ENCODE data around the gene QSOX1.

Gene QSOX1, protein sequence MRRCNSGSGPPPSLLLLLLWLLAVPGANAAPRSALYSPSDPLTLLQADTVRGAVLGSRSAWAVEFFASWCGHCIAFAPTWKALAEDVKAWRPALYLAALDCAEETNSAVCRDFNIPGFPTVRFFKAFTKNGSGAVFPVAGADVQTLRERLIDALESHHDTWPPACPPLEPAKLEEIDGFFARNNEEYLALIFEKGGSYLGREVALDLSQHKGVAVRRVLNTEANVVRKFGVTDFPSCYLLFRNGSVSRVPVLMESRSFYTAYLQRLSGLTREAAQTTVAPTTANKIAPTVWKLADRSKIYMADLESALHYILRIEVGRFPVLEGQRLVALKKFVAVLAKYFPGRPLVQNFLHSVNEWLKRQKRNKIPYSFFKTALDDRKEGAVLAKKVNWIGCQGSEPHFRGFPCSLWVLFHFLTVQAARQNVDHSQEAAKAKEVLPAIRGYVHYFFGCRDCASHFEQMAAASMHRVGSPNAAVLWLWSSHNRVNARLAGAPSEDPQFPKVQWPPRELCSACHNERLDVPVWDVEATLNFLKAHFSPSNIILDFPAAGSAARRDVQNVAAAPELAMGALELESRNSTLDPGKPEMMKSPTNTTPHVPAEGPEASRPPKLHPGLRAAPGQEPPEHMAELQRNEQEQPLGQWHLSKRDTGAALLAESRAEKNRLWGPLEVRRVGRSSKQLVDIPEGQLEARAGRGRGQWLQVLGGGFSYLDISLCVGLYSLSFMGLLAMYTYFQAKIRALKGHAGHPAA

DNA sequence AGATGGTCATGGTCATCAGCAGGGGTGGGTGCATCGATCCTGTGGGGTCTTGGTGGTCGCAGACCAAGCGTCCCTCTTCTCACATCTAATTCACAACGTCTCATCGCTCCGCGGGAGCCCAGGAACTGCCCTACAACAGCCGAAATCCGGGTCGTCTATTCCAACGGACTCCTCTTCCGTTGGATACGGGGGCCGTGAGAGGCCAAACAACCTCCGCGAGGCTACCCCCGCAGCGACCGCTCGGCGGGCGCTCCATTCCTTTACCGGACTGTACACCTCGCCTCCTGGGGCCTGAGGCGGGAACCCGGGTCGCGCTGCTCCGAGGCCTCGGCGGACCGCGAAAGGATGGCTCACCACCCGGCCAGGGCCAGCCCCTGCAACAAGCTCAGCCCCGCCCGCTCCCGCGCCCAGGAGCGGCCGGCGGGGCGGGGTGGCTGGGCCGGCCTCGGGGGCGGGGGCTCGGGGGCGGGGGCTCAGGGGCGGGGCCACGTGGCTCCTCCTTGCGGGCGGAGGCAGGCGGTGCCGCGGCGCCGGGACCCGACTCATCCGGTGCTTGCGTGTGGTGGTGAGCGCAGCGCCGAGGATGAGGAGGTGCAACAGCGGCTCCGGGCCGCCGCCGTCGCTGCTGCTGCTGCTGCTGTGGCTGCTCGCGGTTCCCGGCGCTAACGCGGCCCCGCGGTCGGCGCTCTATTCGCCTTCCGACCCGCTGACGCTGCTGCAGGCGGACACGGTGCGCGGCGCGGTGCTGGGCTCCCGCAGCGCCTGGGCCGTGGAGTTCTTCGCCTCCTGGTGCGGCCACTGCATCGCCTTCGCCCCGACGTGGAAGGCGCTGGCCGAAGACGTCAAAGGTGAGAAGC, at the start of gene QSOX1:
Gene QSOX1 (plus strand): TSS at position 545 of the 857 bp plus-strand sequence. CDS start 39 bp downstream, at position 584.
- H3K4me1 ChIP-seq (ENCODE audit: control insufficient read depth, insufficient read depth, low read length): peaks cover 3% of the 10 kb centered on the region
- peak within 1 kb of the TSS; percentile 89 for H3K9ac ChIP-seq (ENCODE audit: low read length)
- no peaks in the 10 kb centered on the region for H3K27me3 ChIP-seq (ENCODE audit: control insufficient read depth, insufficient read depth, low read length)
- peak within 1 kb of the TSS; percentile 94 for H3K4me3 ChIP-seq (ENCODE audit: low read length)
- H3K27ac ChIP-seq (ENCODE audit: low read depth, low read length): peak within 1 kb of the TSS; percentile 88
- H3K36me3 ChIP-seq (ENCODE audit: control insufficient read depth, insufficient read depth, low read length): no peaks in the 10 kb centered on the region

DNA sequence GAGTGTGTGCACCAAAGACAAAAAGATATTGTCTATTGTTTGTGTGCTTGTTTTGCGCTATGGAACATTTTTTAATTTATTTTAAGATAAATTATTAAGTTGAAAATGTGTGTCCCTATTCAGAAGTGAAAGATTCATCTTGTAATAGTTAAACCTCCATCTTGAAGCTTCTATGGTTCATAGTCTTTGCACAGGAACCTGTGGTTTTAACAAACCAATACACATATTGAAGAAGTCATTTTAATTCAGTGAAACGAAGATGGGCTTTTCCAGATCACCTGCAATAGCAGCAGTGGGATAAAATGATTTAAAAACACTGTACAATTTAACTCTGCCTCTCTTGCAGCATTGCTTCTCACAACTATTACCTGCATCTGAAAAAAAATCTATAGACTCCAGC, 42.6 kb upstream of the QSOX1 start:
- peaks cover 8% of the 10 kb centered on the region for H3K4me1 ChIP-seq (ENCODE audit: control insufficient read depth, insufficient read depth, low read length)
- no peak overlapping the region for H3K4me3 ChIP-seq (ENCODE audit: low read length)
- no peaks in the 10 kb centered on the region for H3K27me3 ChIP-seq (ENCODE audit: control insufficient read depth, insufficient read depth, low read length)
- no peak overlapping the region for H3K9ac ChIP-seq (ENCODE audit: low read length)
- H3K36me3 ChIP-seq (ENCODE audit: control insufficient read depth, insufficient read depth, low read length): peaks cover 15% of the 10 kb centered on the region
- H3K27ac ChIP-seq (ENCODE audit: low read depth, low read length): peak overlapping the region; percentile 37

DNA sequence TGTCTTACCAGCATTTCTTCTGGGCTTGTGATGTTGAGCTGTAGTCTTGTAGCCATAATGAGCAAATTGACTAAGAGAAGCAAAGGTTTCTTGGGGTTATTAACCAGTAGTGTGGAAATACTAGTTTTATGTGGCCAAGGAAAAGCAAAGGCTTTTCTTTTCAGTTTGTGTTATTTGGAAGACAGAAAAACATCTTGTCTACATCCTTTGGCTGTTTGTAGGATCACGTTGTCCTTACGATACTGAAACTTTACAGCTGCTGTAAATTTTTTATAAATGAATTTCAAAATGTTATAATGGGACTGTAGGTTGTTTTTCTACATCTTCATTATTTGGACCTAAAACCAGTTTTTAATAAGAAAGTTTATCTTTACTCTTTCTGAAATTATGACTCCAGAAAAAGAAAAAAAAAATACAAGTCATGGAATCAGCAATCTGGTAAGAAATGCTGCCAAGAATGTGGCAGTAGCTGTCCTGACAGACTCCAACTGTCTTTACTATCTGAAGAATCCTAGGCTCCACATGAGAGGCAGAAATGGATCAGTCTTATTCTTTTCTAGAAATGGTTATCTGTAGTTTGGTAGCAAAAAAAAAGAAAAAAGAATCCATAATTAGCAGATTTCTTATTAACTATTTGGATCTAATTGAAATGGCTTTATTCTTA, 41.6 kb upstream of the QSOX1 start:
- Histone ChIP-seq H3K27me3 (ENCODE audit: control insufficient read depth, insufficient read depth, low read length) (no peaks in the 10 kb centered on the region), H3K36me3 (ENCODE audit: control insufficient read depth, insufficient read depth, low read length) (peaks cover 15% of the 10 kb centered on the region), H3K9ac (ENCODE audit: low read length) (no peak overlapping the region), H3K4me1 (ENCODE audit: control insufficient read depth, insufficient read depth, low read length) (peaks cover 8% of the 10 kb centered on the region), H3K27ac (ENCODE audit: low read depth, low read length) (peak overlapping the region; percentile 37), H3K4me3 (ENCODE audit: low read length) (no peak overlapping the region)

DNA sequence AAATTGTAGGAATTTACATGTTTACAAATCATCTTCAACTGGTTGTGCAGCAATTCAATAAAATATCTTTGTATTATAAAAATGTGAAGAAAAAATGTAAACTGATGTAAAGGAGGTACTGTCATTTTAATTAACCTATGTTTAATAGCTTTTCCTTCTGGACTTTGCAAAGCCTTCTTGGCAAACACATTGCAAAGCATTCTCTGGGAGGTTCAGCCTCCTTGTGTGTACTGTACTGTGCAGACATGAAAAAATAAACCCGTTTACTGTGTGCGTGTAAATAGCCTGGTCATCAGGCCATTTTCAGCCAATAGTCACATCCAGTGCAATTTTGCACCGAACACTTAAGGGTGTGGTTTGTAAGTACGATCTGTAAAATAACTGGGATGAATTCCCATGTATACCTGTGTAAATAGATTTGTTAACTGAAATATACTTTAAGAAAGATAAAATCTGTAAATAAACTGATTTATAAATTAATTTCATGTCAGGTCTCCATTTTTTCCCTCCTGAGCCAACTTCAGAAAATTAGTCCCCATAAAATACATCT, 40.2 kb upstream of the QSOX1 start:
- Histone ChIP-seq H3K27me3 (ENCODE audit: control insufficient read depth, insufficient read depth, low read length) (no peaks in the 10 kb centered on the region), H3K9ac (ENCODE audit: low read length) (no peak overlapping the region)

DNA sequence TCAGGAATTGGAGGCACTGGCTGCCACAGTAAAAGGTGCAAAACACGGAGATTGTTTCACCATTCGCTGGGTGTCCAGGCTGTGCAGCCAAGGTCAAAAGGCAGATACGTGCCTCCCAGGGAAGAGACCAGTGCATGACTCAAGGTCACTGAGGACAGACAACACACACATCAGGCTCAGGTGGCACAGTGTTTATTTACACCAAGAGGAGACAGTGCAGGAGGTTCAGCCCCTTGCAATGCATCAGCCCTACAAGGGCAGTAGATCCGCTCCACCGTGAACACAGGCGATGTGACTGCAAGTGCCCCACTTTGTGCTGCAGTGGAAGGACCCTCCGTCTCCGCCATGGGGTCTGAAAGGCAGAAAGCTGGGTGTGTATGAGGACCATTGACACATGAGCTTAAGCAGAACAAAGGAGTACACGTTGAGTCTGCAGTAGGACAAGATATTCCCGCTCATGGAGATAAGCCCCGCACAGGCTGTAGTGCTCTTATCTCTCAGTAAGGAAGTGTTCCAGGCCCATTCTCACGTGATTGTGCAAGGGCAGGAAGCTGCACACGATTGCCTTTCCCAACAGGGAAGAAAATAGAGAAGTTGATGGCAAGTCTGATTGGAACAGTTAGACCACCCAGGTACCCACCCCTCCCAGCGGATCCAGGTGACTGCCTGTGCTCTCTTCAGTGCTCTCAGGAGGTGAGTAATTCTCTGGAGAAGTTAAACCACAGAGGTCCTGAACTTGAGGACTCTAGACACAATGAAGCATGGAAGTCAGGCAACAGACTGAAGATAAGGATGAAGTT, 37.5 kb upstream of the QSOX1 start:
- Histone ChIP-seq H3K27ac (ENCODE audit: low read depth, low read length) (no peak overlapping the region), H3K36me3 (ENCODE audit: control insufficient read depth, insufficient read depth, low read length) (peaks cover 3% of the 10 kb centered on the region), H3K4me1 (ENCODE audit: control insufficient read depth, insufficient read depth, low read length) (peaks cover 8% of the 10 kb centered on the region), H3K27me3 (ENCODE audit: control insufficient read depth, insufficient read depth, low read length) (no peaks in the 10 kb centered on the region), H3K4me3 (ENCODE audit: low read length) (no peak overlapping the region), H3K9ac (ENCODE audit: low read length) (no peak overlapping the region)

More for the DNA sequence above, 40.2 kb upstream of the QSOX1 start:
- Histone ChIP-seq H3K4me1 (ENCODE audit: control insufficient read depth, insufficient read depth, low read length) (peaks cover 8% of the 10 kb centered on the region), H3K36me3 (ENCODE audit: control insufficient read depth, insufficient read depth, low read length) (peaks cover 15% of the 10 kb centered on the region), H3K27ac (ENCODE audit: low read depth, low read length) (no peak overlapping the region), H3K4me3 (ENCODE audit: low read length) (no peak overlapping the region)

DNA sequence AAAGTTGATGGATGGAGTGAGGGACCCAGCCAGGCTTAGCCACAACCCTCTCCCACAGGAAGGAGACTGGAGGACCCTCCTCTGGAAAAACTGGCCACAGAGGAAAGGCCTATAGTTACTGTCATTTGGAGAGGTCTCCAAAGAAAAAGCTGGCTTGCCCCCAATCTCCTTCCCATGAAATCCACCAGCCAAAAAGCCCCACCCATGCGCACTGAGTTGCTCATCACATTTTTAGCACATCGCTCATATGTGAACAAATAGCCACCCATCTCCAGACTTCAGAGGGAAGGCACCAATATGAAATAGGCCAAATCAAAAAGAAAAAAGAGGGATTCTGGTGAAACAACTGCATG, 36.9 kb upstream of the QSOX1 start:
- Histone ChIP-seq H3K4me1 (ENCODE audit: control insufficient read depth, insufficient read depth, low read length) (peaks cover 2% of the 10 kb centered on the region), H3K27me3 (ENCODE audit: control insufficient read depth, insufficient read depth, low read length) (no peaks in the 10 kb centered on the region), H3K9ac (ENCODE audit: low read length) (no peak overlapping the region), H3K27ac (ENCODE audit: low read depth, low read length) (no peak overlapping the region), H3K36me3 (ENCODE audit: control insufficient read depth, insufficient read depth, low read length) (no peaks in the 10 kb centered on the region), H3K4me3 (ENCODE audit: low read length) (no peak overlapping the region)

DNA sequence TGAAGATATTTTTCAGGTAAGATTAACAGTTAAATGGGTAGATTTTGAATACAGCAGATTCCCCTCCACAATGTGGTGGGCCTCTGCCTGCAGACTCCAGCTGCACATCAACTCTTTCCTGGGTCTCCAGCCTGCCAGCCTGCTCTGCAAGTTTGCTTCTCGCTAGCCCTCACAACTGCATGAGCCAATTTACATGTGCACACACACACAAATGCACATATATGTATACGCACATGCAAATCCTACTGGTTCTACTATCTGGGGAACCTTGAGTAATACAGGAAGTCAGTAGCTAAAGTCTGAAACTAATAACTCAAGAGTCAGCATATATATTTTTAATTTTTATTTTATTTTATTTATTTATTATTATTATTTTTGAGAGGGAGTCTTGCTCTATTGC, 34.8 kb upstream of the QSOX1 start:
- H3K4me3 ChIP-seq (ENCODE audit: low read length): no peak overlapping the region
- H3K27ac ChIP-seq (ENCODE audit: low read depth, low read length): no peak overlapping the region
- no peaks in the 10 kb centered on the region for H3K36me3 ChIP-seq (ENCODE audit: control insufficient read depth, insufficient read depth, low read length)
- H3K9ac ChIP-seq (ENCODE audit: low read length): no peak overlapping the region
- no peaks in the 10 kb centered on the region for H3K4me1 ChIP-seq (ENCODE audit: control insufficient read depth, insufficient read depth, low read length)
- no peaks in the 10 kb centered on the region for H3K27me3 ChIP-seq (ENCODE audit: control insufficient read depth, insufficient read depth, low read length)

DNA sequence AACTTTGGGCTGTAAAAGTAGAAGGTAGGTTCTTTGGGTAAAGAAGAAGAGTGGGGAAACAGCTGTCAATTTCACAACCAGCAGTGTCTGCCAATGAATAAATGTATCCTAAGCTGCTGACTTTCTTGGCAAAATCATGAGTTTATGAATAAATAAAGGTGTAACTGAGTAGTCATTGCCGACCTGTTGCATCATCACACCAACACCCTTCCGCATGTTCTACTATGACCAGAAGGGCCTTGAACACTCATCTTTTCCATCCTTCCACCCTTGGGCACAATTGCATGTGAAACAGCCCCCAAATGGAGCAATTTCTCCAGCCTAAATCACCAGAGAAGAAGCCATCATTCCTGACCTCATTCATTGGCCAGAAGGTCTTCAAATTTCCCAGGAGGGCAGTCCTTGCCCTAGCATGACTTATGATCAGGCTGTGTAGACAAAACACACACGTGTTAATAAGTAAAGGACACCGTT, 31.2 kb upstream of the QSOX1 start:
- no peak overlapping the region for H3K27ac ChIP-seq (ENCODE audit: low read depth, low read length)
- H3K36me3 ChIP-seq (ENCODE audit: control insufficient read depth, insufficient read depth, low read length): no peaks in the 10 kb centered on the region
- no peaks in the 10 kb centered on the region for H3K4me1 ChIP-seq (ENCODE audit: control insufficient read depth, insufficient read depth, low read length)
- no peaks in the 10 kb centered on the region for H3K27me3 ChIP-seq (ENCODE audit: control insufficient read depth, insufficient read depth, low read length)
- no peak overlapping the region for H3K9ac ChIP-seq (ENCODE audit: low read length)
- no peak overlapping the region for H3K4me3 ChIP-seq (ENCODE audit: low read length)

DNA sequence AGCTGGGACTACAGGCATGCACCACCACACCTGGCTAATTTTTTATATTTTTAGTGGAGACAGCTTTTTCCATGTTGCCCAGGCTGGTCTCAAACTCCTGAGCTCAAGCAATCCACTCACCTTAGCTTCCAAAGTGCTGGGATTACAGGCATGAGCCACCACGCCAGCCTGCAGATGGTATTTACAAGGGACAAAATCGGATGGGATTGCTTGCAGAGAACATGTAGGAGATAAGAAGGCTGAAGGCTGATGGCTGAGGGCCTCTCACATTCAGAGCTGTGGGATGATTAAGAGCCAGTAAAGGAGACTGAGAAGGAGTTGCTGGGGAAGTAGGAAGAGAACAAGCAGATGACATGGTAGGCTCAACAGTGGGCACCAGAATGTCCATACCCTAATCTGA, 24.0 kb upstream of the QSOX1 start:
- Histone ChIP-seq H3K9ac (ENCODE audit: low read length) (no peak overlapping the region), H3K4me3 (ENCODE audit: low read length) (no peak overlapping the region), H3K4me1 (ENCODE audit: control insufficient read depth, insufficient read depth, low read length) (no peaks in the 10 kb centered on the region), H3K27ac (ENCODE audit: low read depth, low read length) (no peak overlapping the region), H3K36me3 (ENCODE audit: control insufficient read depth, insufficient read depth, low read length) (no peaks in the 10 kb centered on the region), H3K27me3 (ENCODE audit: control insufficient read depth, insufficient read depth, low read length) (no peaks in the 10 kb centered on the region)

DNA sequence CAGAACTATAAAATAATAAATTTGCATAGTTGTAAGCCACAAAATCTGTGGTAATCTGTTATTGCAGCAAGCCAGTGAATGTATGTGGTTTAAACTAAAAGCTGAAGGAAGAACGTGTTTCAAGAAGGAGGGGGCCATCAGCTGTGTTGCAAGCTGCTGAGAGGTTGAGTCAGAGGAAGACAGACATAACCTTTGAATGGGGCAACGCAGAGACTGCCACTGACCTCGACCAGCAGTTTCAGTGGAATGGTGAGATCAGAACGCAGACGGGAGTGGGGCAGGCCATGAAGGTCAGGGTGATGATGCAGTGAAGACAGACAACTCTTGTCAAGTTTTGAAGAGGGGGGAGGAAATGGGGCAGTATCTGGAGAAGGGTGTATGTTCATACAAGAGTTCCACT, 23.2 kb upstream of the QSOX1 start:
- no peak overlapping the region for H3K9ac ChIP-seq (ENCODE audit: low read length)
- no peak overlapping the region for H3K4me3 ChIP-seq (ENCODE audit: low read length)
- H3K27ac ChIP-seq (ENCODE audit: low read depth, low read length): no peak overlapping the region
- H3K4me1 ChIP-seq (ENCODE audit: control insufficient read depth, insufficient read depth, low read length): no peaks in the 10 kb centered on the region
- no peaks in the 10 kb centered on the region for H3K36me3 ChIP-seq (ENCODE audit: control insufficient read depth, insufficient read depth, low read length)
- no peaks in the 10 kb centered on the region for H3K27me3 ChIP-seq (ENCODE audit: control insufficient read depth, insufficient read depth, low read length)

DNA sequence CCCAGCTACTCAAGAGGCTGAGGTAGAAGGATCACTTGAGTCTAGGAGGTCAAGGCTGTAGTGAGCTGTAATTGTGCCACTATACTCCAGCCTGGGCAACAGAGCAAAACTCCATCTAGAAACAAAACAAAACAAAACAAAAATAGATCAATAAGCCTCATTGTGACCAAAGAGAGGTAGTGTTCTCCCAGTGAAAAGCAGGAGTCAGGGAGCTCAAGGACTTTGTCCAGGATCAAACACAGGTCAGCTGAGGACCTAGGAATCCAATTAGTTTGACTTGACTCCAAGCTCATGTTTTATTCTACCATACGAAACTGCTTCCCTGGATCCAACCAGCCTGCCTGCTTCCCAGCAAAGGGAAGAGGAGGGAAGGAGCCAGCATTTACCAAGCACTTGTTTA, 21.5 kb upstream of the QSOX1 start:
- H3K4me3 ChIP-seq (ENCODE audit: low read length): no peak overlapping the region
- no peaks in the 10 kb centered on the region for H3K27me3 ChIP-seq (ENCODE audit: control insufficient read depth, insufficient read depth, low read length)
- H3K9ac ChIP-seq (ENCODE audit: low read length): no peak overlapping the region
- H3K4me1 ChIP-seq (ENCODE audit: control insufficient read depth, insufficient read depth, low read length): no peaks in the 10 kb centered on the region
- no peak overlapping the region for H3K27ac ChIP-seq (ENCODE audit: low read depth, low read length)
- H3K36me3 ChIP-seq (ENCODE audit: control insufficient read depth, insufficient read depth, low read length): no peaks in the 10 kb centered on the region
